DND-41 (cell line): ENCODE results near the gene SNPH.

Experiments used
- CTCF ChIP-seq: IDR thresholded peaks from 2 replicates; pipeline ENCODE4 v1.5.1; 2012; ENCODE audit warnings: borderline replicate concordance, low read length, moderate library complexity, mild to moderate bottlenecking; ENCODE audit not compliant: poor library complexity, severe bottlenecking; ENCODE audit errors: extremely low read depth
- EZH2 ChIP-seq: IDR thresholded peaks from 3 replicates; pipeline ENCODE4 v1.6.1; 2012; ENCODE audit warnings: borderline replicate concordance, low read depth, mild to moderate bottlenecking, moderate library complexity, low read length, inconsistent platforms; ENCODE audit not compliant: severe bottlenecking

GRCh38 chr20:1298166-1298565 lies 32.1 kb downstream of the SNPH start:
- TF ChIP-seq CTCF (no peak), EZH2 (no peak)
